HepG2 (cell line): Measurements from ENCODE around the gene CAVIN1. TPM values are rescaled to one million over a fixed set of nuclear protein-coding genes. Genes with fewer than 3 reads are reported as not detected.

Source experiments
- CHCHD3 ChIP-seq: sonication (generic); formaldehyde crosslinking; IDR thresholded peaks from 2 replicates; pipeline ENCODE4 v1.8.0; 2022; ENCODE audit warnings: mild to moderate bottlenecking, missing genetic modification reagents, moderate library complexity
- GTF3A ChIP-seq: sonication (generic); formaldehyde crosslinking; conservative IDR thresholded peaks from 2 replicates; pipeline ENCODE4 v1.4.0; 2020; ENCODE audit warnings: mild to moderate bottlenecking, missing genetic modification reagents
- HDAC1 ChIP-seq: sonication (generic); formaldehyde crosslinking; IDR thresholded peaks from 2 replicates; pipeline ENCODE4 v1.5.1; 2020; ENCODE audit warnings: mild to moderate bottlenecking, missing genetic modification reagents
- HMG20B ChIP-seq: conservative IDR thresholded peaks from 2 replicates; pipeline ENCODE4 v1.6.1; 2016; ENCODE audit warnings: missing genetic modification reagents, missing compliant biosample characterization
- HNRNPK ChIP-seq: fragments of 200-400 bp; formaldehyde crosslinking; IDR thresholded peaks from 2 replicates; pipeline ENCODE4 v1.6.1; 2018; ENCODE audit warnings: low read length, low read depth, moderate library complexity, mild to moderate bottlenecking; ENCODE audit not compliant: poor library complexity, severe bottlenecking
- HOXA5 ChIP-seq: sonication (generic); formaldehyde crosslinking; IDR thresholded peaks from 2 replicates; pipeline ENCODE4 v1.4.0; 2020; ENCODE audit warnings: missing genetic modification reagents
- KMT2A ChIP-seq: sonication (generic); formaldehyde crosslinking; IDR thresholded peaks from 2 replicates; pipeline ENCODE4 v1.4.0; 2020; ENCODE audit warnings: missing genetic modification reagents
- MAFK ChIP-seq, 2 experiments: IDR thresholded peaks in 1 of 2; conservative IDR thresholded peaks in 1 of 2; 2 replicates each; pipeline ENCODE4 v1.6.1; 2011; ENCODE audit warnings: improper control_type of control experiment in 2 of 2, low read length in 2 of 2
- MEF2D ChIP-seq: sonication (generic); formaldehyde crosslinking; IDR thresholded peaks from 2 replicates; pipeline ENCODE4 v1.5.1; 2020; ENCODE audit warnings: mild to moderate bottlenecking, missing genetic modification reagents
- MEIS2 ChIP-seq: sonication (generic); formaldehyde crosslinking; IDR thresholded peaks from 2 replicates; pipeline ENCODE4 v1.9.0; 2021; ENCODE audit warnings: mild to moderate bottlenecking, missing genetic modification reagents
- TOPORS ChIP-seq: sonication (generic); formaldehyde crosslinking; IDR thresholded peaks from 2 replicates; pipeline ENCODE4 v1.8.0; 2023; ENCODE audit warnings: mild to moderate bottlenecking, missing genetic modification reagents
- ZFY ChIP-seq: sonication (generic); formaldehyde crosslinking; IDR thresholded peaks from 2 replicates; pipeline ENCODE4 v1.4.0; 2020; ENCODE audit warnings: missing genetic modification reagents
- ZMYM3 ChIP-seq: sonication (generic); formaldehyde crosslinking; IDR thresholded peaks from 2 replicates; pipeline ENCODE4 v1.5.1; 2020; ENCODE audit warnings: mild to moderate bottlenecking, missing genetic modification reagents
- ZNF333 ChIP-seq: sonication (generic); formaldehyde crosslinking; IDR thresholded peaks from 2 replicates; pipeline ENCODE4 v1.4.0; 2020; ENCODE audit warnings: mild to moderate bottlenecking, missing genetic modification reagents, borderline replicate concordance
- ZNF382 ChIP-seq: sonication (generic); formaldehyde crosslinking; IDR thresholded peaks from 2 replicates; pipeline ENCODE4 v1.5.0; 2020; ENCODE audit warnings: missing genetic modification reagents, mild to moderate bottlenecking, borderline replicate concordance
- ZNF776 ChIP-seq: sonication (generic); formaldehyde crosslinking; IDR thresholded peaks from 2 replicates; pipeline ENCODE4 v1.4.0; 2020; ENCODE audit warnings: mild to moderate bottlenecking, missing genetic modification reagents
- polyA plus RNA-seq, 8 experiments: library from polyadenylated mRNA; depleted of rRNA in 3 of 8; stranded (reverse) in 7 of 8; unstranded in 1 of 8; fragments of >200 nt; fragmentation: Illumina TruSeq in 4 of 8; extraction: Trizol in 4 of 8; gene quantifications; 2 replicates each; pipeline versions ENCODE4 v1.2.1 to v1.2.3, GENCODE V29; 2011 to 2016; ENCODE audit warnings: low read depth in 4 of 8, missing spikeins in 1 of 8, mixed read lengths in 1 of 8; ENCODE audit not compliant: insufficient read depth in 1 of 8
- total RNA-seq, 5 experiments: library from RNA; depleted of rRNA; stranded (reverse); fragments of >200 nt; fragmentation: Illumina TruSeq; extraction: Trizol; gene quantifications; 2 replicates each; pipeline ENCODE4 v1.2.3, GENCODE V29; 2016; ENCODE audit warnings: low read depth in 1 of 5
- TF ChIP-seq, protein P1 (sequence below): sonication (generic); formaldehyde crosslinking; IDR thresholded peaks from 2 replicates; pipeline ENCODE4 v1.4.0; 2020; ENCODE audit warnings: missing genetic modification reagents
- TF ChIP-seq, protein P2 (sequence below): sonication (generic); formaldehyde crosslinking; IDR thresholded peaks from 2 replicates; pipeline ENCODE4 v1.5.0; 2020; ENCODE audit warnings: mild to moderate bottlenecking, missing genetic modification reagents
- TF ChIP-seq, protein P3 (sequence below): sonication (generic); formaldehyde crosslinking; IDR thresholded peaks from 2 replicates; pipeline ENCODE4 v1.8.1; 2023; ENCODE audit warnings: missing genetic modification reagents, inconsistent platforms, borderline replicate concordance
- TF ChIP-seq, protein P4 (sequence below): sonication (generic); formaldehyde crosslinking; IDR thresholded peaks from 2 replicates; pipeline ENCODE4 v1.8.1; 2023; ENCODE audit warnings: mild to moderate bottlenecking, missing genetic modification reagents, borderline replicate concordance

Gene CAVIN1
- total and polyA plus RNA-seq, 2 of the 13 experiments (the other 11 are each of a cell fraction or from before 2014, with no cell fraction given) = 15.9 to 25.5 TPM

DNA sequence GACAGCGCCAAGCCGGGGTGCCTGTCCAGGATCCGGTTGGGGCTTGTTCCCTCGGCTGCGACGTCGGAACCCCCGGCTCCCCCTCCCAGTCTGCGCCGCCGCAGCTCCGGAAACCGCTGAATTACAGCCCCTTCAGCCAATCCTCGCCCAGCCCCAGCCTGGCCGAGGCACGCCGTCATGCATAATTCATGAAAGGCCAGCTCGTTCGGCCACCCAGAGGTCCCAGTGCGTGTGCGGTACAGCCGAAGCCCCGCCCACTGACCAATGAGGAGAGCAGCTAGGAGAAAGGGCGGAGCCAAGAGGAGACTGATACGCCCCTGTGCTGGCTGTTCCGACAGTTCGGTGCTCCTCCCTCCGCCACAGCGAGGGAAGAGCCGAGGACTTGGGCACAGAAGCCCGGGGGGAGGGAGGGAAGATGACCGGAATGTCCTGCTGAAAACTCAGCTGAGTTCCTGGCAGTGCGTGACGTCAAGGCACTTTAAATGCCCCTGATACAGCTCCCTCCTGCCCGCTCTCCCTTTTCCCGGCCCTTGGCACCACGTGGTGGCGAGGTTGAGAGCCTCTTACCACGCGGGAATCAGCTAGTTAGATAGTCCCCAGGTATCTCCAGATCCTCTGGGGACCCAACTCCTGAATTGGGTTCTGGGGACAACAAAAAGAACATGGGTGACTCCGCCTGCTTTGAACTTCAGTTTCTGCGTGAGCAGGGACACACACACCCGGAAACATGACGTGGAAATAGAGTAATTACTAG, 34.5 kb downstream of the CAVIN1 start, which contains the start of gene STAT3 (continued):
- TF ChIP-seq HOXA5 (CRISPR knock-in tag) (peak; percentile 99), ZNF333 (CRISPR knock-in tag) (peak; percentile 98), HMG20B (CRISPR knock-in tag) (peak; percentile 97), GTF3A (no peak; the same call in 1 of the 2 replicates), HDAC1 (peak; percentile 97), ZNF776 (CRISPR knock-in tag) (peak; percentile 89; the same call in 1 of the 2 replicates), ZFY (peak; percentile 71), HNRNPK (peak; percentile 8), KMT2A (CRISPR knock-in tag) (peak; percentile 97), CHCHD3 (no peak), TOPORS (CRISPR knock-in tag) (peak; percentile 97; the same call in 1 of the 2 replicates), ZNF382 (CRISPR knock-in tag) (no peak), MAFK (conservative IDR thresholded peaks at IDR 0.05 in 1 of 2, IDR thresholded peaks at IDR 0.05 in 1 of 2; ENCODE audit: low read length in 2 of 2) (no peak), MEIS2 (peak; percentile 93), ZMYM3 (CRISPR knock-in tag) (peak; percentile 94), MEF2D (CRISPR knock-in tag) (peak; percentile 98)
- TF ChIP-seq, protein P1, sequence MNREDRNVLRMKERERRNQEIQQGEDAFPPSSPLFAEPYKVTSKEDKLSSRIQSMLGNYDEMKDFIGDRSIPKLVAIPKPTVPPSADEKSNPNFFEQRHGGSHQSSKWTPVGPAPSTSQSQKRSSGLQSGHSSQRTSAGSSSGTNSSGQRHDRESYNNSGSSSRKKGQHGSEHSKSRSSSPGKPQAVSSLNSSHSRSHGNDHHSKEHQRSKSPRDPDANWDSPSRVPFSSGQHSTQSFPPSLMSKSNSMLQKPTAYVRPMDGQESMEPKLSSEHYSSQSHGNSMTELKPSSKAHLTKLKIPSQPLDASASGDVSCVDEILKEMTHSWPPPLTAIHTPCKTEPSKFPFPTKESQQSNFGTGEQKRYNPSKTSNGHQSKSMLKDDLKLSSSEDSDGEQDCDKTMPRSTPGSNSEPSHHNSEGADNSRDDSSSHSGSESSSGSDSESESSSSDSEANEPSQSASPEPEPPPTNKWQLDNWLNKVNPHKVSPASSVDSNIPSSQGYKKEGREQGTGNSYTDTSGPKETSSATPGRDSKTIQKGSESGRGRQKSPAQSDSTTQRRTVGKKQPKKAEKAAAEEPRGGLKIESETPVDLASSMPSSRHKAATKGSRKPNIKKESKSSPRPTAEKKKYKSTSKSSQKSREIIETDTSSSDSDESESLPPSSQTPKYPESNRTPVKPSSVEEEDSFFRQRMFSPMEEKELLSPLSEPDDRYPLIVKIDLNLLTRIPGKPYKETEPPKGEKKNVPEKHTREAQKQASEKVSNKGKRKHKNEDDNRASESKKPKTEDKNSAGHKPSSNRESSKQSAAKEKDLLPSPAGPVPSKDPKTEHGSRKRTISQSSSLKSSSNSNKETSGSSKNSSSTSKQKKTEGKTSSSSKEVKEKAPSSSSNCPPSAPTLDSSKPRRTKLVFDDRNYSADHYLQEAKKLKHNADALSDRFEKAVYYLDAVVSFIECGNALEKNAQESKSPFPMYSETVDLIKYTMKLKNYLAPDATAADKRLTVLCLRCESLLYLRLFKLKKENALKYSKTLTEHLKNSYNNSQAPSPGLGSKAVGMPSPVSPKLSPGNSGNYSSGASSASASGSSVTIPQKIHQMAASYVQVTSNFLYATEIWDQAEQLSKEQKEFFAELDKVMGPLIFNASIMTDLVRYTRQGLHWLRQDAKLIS (CRISPR knock-in tag) = 0 out of 2 replicates have a peak, but pooled peaks have one; percentile 44
- TF ChIP-seq, protein P2, sequence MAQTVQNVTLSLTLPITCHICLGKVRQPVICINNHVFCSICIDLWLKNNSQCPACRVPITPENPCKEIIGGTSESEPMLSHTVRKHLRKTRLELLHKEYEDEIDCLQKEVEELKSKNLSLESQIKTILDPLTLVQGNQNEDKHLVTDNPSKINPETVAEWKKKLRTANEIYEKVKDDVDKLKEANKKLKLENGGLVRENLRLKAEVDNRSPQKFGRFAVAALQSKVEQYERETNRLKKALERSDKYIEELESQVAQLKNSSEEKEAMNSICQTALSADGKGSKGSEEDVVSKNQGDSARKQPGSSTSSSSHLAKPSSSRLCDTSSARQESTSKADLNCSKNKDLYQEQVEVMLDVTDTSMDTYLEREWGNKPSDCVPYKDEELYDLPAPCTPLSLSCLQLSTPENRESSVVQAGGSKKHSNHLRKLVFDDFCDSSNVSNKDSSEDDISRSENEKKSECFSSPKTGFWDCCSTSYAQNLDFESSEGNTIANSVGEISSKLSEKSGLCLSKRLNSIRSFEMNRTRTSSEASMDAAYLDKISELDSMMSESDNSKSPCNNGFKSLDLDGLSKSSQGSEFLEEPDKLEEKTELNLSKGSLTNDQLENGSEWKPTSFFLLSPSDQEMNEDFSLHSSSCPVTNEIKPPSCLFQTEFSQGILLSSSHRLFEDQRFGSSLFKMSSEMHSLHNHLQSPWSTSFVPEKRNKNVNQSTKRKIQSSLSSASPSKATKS (CRISPR knock-in tag) = peak; percentile 97; the same call in 1 of the 2 replicates
- TF ChIP-seq, protein P3, sequence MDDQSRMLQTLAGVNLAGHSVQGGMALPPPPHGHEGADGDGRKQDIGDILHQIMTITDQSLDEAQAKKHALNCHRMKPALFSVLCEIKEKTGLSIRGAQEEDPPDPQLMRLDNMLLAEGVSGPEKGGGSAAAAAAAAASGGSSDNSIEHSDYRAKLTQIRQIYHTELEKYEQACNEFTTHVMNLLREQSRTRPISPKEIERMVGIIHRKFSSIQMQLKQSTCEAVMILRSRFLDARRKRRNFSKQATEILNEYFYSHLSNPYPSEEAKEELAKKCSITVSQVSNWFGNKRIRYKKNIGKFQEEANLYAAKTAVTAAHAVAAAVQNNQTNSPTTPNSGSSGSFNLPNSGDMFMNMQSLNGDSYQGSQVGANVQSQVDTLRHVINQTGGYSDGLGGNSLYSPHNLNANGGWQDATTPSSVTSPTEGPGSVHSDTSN (CRISPR knock-in tag) = peak; percentile 54; the same call in 1 of the 2 replicates
- TF ChIP-seq, protein P4, sequence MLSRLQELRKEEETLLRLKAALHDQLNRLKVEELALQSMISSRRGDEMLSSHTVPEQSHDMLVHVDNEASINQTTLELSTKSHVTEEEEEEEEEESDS (CRISPR knock-in tag) = peak; percentile 96
